GM19397 (cell line): ENCODE measurements around the gene RHOJ.
"Not testable (repeated sequence)": the region's sequence is repeated elsewhere in the genome, so short reads cannot be mapped to it uniquely, and the experiment has no call there.

Source experiments
- ATAC-seq: cut with Tn5 transposase; IDR thresholded peaks from one replicate; pipeline ENCODE4 v1.9.1; 2021; ENCODE audit warnings: mild to moderate bottlenecking, moderate library complexity; ENCODE audit not compliant: unreplicated experiment

The RHOJ gene

DNA sequence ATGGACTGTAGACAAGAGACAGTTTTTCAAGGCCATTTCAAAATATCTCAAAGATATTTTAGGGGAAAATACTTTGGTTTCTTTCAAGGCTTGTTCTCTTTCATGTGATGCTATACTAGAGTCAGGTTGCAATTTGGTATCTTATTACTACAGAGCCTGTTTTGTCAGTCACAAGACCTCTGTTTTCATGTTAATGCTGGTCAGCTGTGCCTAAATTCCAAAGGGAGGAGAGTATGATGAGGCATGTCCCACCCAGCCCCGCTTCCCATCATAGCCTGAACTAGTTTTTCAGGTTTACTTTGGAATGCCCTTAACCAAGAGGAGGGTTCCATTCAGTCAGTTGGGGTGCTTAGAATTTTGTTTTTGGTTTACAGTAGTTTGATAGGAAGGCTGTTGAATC, 61.9 kb downstream of the RHOJ start:
- no peak for ATAC-seq

- ATAC-seq = no peak
Measured at GRCh38 chr14:63267171-63267570, 62.9 kb downstream of the RHOJ start.

- ATAC-seq = no peak
Measured at GRCh38 chr14:63268771-63269170, 64.5 kb downstream of the RHOJ start.

GRCh38 chr14:63269561-63270225, 65.5 kb downstream of the RHOJ start:
- ATAC-seq = no peak

- no peak for ATAC-seq
Measured at GRCh38 chr14:63273129-63273528, 68.9 kb downstream of the RHOJ start.

DNA sequence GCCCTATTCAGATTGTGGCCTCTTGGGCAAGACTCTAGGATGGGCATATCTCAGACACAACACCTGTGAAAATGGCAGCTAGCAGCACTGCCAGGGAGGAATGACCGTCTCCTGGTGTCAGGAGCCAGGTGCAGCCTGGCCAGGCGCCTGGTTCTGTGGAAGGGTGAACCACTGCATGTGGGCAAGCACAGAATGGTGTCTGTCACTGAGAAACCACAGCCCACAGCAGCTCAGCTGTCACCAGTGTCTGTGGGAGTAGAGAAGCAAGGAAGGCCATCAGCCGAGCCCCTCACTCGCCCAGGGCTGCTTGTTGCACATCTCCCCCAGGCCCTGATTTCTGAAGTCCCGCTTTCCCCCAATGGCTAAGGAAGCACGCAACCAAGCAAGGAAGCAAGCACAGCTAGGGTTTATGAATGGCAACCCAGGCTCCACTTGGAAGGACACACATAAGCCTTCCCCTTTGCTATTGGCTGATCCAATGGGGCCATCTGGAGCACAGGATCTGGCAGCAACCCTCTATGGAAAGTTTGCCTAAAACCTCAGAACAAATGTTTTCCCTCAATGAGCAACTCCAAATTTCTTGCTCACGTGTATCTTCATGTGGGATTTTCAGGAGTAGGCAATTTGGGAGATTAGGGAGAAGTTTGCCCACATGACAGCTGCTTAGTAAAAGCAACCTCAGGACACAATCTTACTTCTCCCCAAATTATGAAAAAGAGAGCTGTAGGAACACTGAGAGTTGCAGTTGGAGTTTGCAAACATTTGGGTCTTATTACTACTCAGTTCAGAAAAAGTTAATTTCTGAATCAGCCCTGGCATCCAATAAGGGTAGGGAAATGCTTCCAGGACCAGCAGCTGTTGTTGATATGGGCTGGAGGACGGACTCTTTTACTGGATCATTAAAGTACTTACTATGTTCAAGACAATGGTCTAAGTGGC, 69.7 kb downstream of the RHOJ start:
- ATAC-seq = no peak

DNA sequence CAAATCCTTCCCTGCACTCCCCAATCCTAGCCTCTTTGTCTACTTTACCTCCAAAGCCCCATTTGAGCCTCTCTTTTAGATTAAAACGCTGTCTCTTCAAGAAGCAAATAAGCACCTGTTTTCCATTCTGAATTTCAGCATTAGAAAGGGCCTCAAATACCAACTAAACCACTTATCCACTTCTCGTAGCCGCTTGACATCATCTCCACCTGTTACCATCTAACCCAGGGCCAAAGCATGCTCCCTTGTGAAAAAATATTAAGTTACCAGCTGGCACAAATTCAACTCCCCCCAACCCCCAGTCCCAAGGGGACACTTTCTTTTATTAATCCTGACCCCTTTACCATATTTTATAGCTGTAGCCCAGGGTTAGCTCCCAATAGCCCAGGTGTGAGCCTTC, 71.4 kb downstream of the RHOJ start:
- ATAC-seq = no peak

DNA sequence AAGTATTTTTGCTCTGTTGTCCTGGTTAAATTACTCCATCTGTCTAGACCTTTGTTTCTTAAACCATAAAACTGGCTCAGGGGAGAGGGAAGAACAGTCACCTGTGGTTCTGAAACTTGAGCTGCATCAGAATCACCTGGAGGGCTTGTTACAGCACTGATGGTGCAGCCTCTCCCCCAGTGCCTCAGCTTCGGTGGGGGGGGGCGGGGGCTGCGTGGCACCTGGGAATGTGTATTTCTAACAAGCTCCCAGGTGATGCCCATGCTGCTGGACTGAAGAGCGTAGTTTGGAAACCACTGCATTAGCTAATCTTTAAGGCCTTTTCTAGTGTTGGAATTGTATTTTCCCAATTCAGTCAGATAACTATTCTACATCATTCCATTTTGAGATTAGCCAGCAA, 71.8 kb downstream of the RHOJ start:
- no peak for ATAC-seq

GRCh38 chr14:63276492-63277342, 72.5 kb downstream of the RHOJ start:
- ATAC-seq = peak; percentile 57

GRCh38 chr14:63277591-63278183, 73.4 kb downstream of the RHOJ start:
- ATAC-seq = no peak

DNA sequence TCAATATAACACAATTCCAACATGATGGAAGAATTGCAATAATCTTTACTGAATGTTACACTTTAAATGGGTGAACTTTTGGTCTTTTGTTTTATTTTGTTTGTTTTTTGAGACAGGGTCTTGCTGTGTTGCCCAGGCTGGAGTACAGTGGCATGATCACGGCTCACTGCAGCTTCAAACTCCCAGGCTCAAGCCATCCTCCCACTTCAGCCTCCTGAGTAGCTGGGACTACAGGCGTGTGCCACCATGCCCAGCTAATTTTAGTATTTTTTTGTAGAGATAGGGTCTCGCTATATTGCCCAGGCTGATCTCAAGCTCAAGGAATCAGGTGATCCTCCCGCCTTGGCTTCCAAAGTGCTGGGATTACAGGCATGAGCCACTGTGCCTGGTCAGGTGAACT, 75.7 kb downstream of the RHOJ start:
- ATAC-seq = not testable (repeated sequence)

DNA sequence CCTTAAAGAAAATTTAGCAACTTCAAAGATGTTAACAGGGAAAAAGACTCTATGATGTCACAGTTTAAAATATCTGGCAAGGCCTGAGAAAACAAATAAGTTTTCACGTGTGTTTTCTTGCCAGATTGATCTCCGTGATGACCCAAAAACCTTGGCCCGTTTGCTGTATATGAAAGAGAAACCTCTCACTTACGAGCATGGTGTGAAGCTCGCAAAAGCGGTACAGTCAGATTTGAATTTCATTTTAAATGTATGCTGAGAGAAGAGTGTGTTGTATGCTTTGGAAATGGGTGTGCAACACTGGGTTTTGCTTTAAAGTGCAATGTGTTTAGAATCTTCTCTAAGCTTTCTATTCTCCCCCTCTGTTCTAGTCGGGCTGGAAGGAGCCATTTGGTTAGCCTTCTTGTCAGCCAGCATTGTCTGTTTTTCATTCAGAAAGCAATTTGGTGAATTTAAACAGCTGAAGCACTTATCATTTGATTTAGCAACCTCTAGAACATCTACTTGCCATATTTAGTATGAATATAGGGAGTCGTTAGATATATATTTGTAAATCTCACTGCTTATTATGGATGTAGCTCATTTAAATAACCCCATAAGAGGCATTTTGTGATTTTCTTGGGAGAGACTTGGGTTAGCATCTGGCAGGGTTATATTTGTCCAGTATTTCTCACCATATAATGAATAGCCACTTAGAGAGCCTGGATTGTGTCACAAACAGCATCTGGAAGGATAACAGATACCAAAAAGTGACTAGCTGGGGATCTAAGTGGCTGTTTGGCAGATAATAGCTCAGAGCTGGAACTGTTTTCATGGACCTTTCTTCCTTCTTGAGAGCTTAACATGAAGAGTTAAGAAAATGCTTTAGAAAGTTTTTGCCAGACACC, 79.0 kb downstream of the RHOJ start:
- no peak for ATAC-seq

GRCh38 chr14:63283884-63284248, 79.6 kb downstream of the RHOJ start:
- no peak for ATAC-seq

GRCh38 chr14:63286071-63286470, 81.8 kb downstream of the RHOJ start:
- no peak for ATAC-seq

DNA sequence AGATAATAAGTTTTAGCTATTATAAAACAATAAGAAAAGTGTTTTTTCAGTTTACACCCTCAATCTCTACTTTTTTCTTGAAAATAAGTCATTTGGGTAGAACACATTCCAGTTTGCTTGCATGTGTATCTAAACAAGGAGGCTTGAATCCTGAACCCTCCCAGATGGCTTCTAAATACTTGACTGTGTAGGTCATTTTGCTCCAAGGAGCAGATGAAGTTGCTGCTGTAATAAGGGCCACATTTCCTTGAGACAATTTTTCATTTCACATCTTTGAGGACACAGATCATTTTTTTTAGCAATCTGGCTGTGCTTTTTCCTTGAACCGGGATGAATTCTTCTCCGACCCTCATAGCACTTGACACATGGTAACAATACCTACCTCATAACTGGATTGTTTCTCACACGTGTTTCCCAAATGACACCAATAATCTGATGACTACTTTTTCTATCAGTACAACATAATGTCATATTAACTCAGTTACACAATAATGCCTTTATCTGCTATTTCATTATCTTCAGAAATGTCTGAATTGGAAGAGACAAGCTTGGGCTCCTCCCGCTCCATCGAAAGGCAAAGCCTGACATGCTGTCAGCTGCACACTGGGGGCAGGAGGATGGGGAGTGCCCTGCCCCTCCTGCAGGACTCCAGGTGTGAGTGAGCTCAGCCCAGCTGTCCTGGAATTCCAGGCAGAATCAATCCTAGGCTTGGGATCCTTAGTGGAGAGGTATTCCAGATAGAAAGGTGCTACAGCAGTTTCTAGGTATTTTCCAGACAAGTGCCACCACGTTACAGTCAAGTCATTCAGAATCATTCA, 83.6 kb downstream of the RHOJ start:
- no peak for ATAC-seq

DNA sequence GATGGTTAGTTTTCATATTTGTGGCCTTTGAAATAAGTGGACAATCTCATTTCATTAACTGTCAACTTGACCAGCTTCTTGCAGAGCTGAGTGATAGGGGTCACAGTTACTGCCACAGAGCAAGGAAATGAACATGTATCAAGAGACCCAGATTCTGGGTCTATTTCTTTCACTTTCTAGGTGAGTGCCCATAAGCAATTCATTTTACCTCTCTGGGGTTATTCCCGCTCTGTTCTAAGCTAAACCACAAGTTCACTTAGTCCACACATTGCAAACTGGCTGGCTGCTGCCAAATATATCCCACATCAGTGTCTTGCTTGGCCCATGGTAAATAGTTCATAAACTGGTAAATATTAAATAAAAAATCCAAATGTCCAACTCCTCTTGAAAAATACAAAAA, 84.6 kb downstream of the RHOJ start:
- ATAC-seq = no peak

DNA sequence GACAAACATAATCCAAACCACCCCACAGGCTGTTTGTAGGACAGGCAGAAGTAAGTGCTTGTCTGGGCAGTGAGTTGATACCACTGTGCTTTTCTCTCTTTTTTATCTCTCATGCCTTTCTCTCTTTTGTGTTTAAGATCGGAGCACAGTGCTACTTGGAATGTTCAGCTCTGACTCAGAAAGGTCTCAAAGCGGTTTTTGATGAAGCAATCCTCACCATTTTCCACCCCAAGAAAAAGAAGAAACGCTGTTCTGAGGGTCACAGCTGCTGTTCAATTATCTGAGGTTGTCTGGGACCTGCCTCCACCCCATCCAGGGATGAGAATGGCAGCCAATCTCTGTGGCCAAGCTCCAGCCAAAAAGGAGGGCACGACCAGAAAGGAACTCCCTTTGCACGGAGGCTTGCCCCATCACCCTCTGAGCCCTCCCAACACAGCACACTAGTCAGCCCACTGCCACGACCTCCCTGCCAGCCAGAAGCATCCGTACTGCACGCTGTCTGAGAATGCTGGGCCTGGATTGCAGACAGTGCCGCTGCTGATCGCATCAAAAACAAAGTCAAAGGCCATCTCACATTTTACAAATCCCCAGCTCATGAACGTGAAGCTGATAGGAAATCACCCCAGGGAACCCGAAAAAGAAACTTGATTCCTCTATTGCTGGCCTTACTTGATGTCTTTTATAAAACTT, 86.6 kb downstream of the RHOJ start:
- no peak for ATAC-seq

- ATAC-seq = no peak
Measured at GRCh38 chr14:63292805-63293204, 88.6 kb downstream of the RHOJ start.
